GM19023 (cell line): ENCODE measurements around the gene EMC6.
"Not testable (repeated sequence)": the region's sequence is repeated elsewhere in the genome, so short reads cannot be mapped to it uniquely, and the experiment has no call there.

Source experiments
- ATAC-seq: cut with Tn5 transposase; IDR thresholded peaks from one replicate; pipeline ENCODE4 v1.9.1; 2021; ENCODE audit warnings: mild to moderate bottlenecking, moderate library complexity; ENCODE audit not compliant: unreplicated experiment

Gene EMC6

DNA sequence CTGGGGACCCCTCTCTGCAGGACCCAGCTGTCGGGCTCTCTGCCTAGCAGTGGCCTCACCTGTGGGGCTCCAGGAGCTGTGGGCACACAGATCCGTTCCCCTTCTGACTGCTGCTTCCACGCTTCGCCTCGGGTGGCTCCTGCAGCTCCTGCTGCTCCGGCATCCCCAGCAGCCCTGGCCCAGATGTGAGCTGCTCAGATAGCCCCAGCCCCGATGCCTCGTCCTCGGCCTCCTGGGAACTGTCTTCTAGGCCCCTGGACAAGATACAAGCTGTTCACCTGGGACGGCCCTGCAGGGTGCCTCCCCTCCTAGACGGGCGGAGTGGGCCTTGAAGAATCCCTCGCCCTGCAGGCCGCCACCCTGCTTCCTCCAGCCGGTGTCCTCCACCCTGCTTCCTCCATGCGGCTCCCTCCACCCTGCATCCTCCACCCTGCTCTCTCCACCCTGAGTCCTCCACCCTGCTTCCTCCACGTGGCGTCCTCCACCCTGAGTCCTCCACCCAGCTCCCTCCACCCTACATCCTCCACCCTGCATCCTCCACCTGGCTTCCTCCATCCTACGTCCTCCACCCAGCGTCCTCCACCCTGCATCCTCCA, 11.0 kb downstream of the EMC6 start:
- no peak for ATAC-seq

DNA sequence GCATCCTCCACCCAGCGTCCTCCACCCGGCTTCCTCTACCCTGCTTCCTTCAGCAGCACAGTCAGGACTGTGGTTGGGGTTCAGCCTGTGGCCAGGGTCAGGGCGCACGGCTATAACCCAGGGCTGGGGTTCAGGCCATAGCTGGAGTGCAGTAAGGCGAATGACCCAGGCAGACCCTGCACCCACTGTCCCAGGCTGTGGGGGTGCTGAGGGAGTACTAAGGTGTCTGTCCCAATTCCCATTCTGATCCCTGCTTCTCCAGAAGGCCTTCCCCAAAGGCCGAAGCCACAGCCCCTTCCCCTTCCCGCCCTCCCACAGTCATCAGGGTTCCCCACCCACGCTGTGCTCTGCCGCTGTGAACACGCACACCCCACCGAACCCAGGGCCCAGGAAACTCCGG, 12.4 kb downstream of the EMC6 start:
- no peak for ATAC-seq

- no peak for ATAC-seq
These were observed 13.0 kb downstream of the EMC6 start for GRCh38 chr17:3681565-3681964.

DNA sequence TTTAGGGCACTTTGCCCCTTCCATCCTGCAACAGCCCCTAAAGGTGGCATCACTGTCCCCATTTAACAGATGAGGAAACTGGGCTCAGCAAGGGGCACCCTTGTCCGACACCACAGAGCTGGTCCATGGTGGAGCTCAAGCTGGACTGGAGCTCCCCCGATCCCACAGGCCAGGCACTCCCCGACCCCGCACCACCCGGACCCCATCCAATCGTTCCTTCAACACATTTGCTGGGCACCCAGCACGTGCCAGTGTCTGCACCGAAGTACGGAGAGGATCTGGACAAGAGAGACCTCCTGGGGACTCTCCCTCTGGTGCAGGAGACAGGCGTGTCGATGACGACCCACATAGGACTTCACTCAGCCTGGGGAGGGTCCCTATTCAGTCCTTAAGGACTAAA, 13.4 kb downstream of the EMC6 start:
- no peak for ATAC-seq

DNA sequence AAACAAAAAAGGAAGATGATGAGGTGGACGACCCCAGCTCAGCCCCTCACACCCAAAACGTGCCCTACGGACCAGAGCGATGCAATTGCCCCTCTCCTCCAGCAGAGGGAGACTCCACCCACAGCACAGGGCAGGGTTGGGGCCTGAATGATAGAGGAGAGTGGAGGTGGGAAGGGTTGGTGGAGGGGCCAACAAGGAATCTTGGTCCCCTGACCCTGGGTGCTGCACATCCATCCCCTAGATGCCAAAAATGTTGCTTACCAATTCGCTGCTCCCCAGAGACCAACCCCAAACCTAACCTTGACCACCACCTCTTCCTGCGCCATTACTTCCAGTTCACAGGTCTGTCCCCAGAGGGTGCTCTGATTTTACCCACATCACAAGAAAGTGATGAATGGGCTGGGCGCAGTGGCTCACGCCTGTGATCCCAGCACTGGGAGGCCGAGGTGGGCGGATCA, 14.5 kb downstream of the EMC6 start:
- peak; percentile 55 for ATAC-seq

DNA sequence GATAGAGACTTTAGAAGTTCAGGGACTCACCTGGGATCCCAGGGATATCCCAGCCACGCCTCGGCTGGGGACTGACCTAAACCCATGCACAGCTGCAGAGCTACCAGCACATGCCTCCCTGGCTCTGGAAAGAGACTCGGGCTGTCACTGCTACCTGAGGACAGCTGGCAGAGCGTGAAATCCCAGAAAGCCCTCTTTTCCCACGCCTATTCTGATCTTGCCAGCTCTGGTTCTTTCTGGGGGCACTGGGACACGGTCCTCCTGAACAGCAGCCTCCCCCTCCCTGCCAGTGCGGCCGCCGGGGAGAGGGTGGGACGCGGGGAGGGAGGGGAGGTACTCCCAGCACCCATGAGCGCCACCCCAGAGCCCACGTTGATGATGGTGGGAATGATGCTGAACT, 16.6 kb downstream of the EMC6 start:
- no peak for ATAC-seq

DNA sequence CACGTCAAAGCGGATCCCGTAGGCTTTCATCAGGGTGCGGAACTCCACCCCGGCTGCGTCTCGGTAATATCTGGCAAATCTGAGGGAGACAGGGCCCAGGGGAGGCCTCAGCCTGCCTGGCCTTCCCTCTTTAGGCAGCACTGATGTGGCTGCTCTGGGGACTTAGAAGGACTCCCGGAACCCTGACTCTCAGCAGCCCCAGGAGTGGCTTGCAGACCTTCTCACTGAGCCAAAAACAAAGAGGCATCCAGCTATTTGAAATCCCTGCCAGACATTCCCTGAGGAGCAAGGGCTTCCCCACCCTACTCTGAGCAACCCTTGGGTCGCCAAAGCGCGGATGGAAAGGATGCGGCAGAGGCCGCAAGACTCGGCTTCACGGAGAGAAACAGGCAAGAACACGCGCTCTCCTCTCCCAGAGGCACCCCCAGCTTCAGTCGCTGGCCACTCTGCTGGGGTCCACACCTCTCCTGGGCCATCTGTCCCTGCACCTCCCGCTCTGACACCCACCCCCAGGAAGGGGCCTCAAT, 19.5 kb downstream of the EMC6 start:
- ATAC-seq = no peak

DNA sequence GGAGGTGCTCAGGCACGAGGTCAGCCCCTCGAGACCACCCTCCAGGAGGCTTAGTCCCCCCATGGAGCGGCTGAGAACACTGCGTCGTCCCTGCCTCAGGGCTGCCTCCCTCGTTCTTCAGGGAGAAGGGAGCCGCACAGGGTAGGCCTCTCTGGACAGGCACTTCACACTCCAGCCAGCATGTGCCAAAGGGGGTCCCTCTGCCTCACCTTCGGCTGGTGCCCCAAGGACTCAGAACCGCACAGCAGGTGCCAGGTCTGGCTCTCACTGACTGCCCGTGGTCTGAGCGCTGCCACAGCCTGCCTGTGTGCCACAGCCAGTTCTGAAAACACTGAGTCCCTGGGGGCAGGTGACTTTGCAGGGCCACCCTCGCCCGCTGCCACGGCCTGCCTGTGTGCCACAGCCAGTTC, 20.2 kb downstream of the EMC6 start:
- ATAC-seq = no peak

DNA sequence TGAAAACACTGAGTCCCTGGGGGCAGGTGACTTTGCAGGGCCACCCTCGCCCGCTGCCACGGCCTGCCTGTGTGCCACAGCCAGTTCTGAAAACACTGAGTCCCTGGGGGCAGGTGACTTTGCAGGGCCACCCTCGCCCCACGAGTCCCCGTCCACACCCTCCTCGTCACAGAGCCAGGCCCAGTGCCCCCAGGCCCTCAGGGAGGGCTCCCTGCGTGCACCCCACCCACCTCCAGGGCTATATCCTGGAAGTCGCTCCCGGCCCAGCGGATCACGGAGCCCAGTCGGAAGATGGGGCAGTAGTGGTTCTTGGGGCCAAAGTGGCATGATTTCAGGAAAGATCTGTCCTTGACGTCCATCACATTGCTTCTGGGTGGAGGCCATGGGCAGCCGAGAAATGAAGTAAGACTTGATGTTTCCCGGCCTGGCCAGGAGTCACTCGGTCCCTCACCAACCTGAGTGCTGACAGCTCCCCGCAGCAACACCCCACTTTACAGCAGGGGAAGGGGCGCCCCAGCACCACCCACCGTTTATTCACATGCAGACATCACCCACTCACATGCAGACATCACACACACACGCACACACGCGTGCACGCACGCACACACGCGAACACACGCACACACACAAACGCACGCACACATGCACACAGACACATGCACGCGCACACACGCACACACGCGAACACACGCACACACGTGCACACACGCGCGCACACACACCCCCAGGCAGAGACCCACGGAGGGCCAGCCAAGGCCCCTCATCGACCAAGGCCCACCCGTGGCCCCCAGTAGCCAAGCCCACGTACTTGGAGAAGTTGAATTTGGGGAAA, 20.9 kb downstream of the EMC6 start:
- no peak for ATAC-seq

DNA sequence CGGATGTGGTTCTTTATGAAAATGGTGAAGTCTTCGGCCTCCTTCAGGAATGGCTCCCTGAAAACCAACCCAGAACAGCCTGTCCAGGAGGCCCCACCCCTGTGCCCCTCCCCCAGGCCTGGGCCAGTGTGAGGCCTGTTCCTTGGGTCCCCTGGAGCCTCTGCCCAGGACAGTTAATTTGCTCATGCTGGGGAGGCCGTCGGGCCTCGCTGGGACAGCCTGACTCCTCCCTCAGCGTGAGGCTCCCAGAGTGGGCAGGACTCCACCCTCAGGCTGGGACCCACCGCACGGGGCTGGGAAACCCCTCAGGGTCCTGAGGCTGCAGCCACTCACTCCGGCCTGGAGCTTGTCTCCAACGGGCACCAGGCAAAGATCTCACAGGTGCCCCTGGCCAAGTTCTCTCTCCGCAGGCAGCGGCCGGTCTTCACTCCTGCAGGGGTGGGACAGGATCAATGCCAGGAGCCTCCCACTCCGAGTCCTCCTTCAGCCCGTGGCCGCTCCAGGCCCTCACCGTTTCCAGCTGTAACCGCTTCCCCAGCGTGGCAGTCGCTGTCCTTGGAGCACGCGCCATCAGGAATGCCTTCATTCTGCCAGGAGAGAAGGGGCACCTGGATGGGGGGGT, 21.6 kb downstream of the EMC6 start:
- ATAC-seq = no peak

DNA sequence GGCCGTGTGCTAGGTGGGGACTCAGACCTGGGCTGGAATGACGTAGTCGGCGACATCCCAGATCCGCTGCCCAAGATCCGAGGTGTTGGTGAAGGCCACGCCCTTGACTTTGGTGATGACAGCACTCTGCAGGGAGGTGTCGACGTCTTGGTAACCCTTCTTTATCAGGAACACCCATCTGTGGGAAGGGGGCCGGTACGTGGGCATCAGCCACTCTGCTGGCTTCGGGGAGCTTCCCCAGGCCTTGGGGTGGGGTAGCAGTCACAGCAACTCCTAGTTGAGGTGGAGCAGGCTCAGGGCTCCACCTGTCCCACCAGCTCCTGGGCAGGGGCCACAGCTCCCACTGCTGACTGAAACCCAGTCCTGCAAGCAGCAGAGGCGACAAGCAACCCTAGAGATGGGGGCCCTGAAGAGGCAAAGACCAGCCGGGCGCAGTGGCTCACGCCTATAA, 23.0 kb downstream of the EMC6 start:
- no peak for ATAC-seq

- ATAC-seq = no peak
These were observed 23.7 kb downstream of the EMC6 start for GRCh38 chr17:3692346-3692745.

DNA sequence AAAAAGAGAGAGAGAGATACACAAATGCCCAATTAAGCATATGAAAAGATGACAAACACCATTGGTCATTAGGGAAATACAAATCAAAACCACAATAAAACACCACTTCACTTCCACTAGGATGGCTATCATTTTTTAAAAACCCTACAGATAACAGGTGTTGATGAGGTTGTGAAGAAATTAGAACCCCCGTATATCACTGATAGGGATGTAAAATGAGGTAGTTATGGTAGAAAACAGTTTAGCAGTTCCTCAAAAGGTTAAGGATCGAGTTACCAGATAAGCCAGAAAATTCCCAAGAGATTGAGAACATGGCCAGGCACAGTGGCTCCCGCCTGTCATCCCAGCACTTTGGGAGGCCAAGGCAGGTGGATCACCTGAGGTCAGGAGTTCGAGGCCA, 24.5 kb downstream of the EMC6 start:
- ATAC-seq = no peak

GRCh38 chr17:3693829-3694231, 25.2 kb downstream of the EMC6 start:
- peak; percentile 58 for ATAC-seq

- no peak for ATAC-seq
These were observed 26.6 kb downstream of the EMC6 start for GRCh38 chr17:3695129-3695722.

- ATAC-seq = no peak
These were observed 27.3 kb downstream of the EMC6 start, which contains the start of gene P2RX5 for GRCh38 chr17:3695723-3696411. Gene P2RX5, minus strand, starts transcription at chr17:3696155. Its CDS starts 150 bp downstream, at chr17:3696005.

DNA sequence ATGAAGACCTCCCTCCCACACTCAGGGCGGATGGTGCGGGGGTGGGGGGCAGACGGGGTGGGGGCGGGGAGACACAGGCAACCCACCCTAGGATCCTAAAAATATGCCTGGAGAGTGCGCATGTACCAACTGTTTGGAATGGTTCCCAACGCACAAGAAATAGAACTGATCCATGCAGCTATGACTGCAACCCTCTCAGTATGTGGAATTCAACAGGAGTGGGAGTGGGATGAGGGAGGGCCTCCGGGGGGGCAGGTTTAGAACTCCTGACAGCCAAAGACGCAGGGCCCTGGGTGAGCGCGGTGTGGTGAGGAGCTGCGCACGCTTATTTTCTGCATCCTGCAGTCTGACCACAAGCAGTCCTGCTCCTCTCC, 28.5 kb downstream of the EMC6 start:
- ATAC-seq = no peak

- no peak for ATAC-seq
These were observed 29.5 kb downstream of the EMC6 start for GRCh38 chr17:3698139-3698538.

DNA sequence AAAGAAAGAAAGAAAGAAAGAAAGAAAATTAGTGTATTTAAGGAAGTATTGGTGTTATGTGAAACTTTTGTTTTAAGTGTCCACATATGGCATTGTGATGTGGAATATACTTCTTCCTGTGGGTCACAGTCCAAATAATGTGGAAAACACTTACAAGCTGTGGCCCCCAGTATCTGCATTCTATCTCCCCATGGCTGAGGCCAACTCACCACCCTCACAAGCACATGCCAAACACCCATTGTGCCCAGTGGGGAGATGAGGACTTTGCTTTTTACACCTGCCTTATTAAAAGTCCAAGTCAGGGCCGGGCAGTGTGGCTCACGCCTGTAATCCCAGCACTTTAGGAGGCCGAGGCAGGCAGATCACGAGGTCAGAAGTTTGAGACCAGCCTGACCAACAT, 31.3 kb downstream of the EMC6 start:
- no peak for ATAC-seq

- ATAC-seq = not testable (repeated sequence)
These were observed 33.5 kb downstream of the EMC6 start for GRCh38 chr17:3702041-3702539.
